GM13976 (cell line): Measurements from ENCODE around the gene TP53TG5.

ENCODE experiments used
- DNase-seq: peaks from one replicate; pipeline ENCODE4 v3.0.0; 2012; ENCODE audit warnings: low spot score
- CTCF ChIP-seq: IDR thresholded peaks from 2 replicates; pipeline ENCODE4 v1.5.1; 2012; ENCODE audit warnings: borderline replicate concordance, mild to moderate bottlenecking; ENCODE audit not compliant: insufficient read depth; ENCODE audit errors: extremely low read depth, missing control alignments, control extremely low read depth
- in situ Hi-C: fragments of 300-500 bp; cut with MboI; formaldehyde crosslinking; loops from one replicate; pipeline ENCODE4 v1.12.0; 2022; ENCODE audit warnings: low sequenced_read_pairs, mixed read lengths, inconsistent platforms; ENCODE audit not compliant: unreplicated experiment

The TP53TG5 gene

GRCh38 chr20:45336530-45337366 lies 41.4 kb downstream of the TP53TG5 start:
- no peak for TF ChIP-seq CTCF
- in situ Hi-C loops, result no loop called here
- DNase-seq, result no peak

- no peak for DNase-seq
- TF ChIP-seq CTCF, result no peak
- in situ Hi-C loops, result no loop called here
These were observed 47.6 kb downstream of the TP53TG5 start for GRCh38 chr20:45330476-45330875.

GRCh38 chr20:45329497-45330319 lies 48.4 kb downstream of the TP53TG5 start:
- in situ Hi-C loops, result no loop called here
- DNase-seq, result no peak
- no peak for TF ChIP-seq CTCF

GRCh38 chr20:45328451-45328850 lies 49.7 kb downstream of the TP53TG5 start:
- no peak for DNase-seq
- in situ Hi-C loops, result no loop called here
- no peak for TF ChIP-seq CTCF

- DNase-seq, result no peak
- in situ Hi-C loops, result no loop called here
- no peak for TF ChIP-seq CTCF
These were observed 52.8 kb downstream of the TP53TG5 start for GRCh38 chr20:45325371-45325770.

- in situ Hi-C loops, result no loop called here
- no peak for TF ChIP-seq CTCF
- no peak for DNase-seq
These were observed 54.4 kb downstream of the TP53TG5 start for GRCh38 chr20:45323731-45324130.
